HG03521 (cell line): ENCODE measurements around the gene SYNJ1.
"Not testable (repeated sequence)": the region's sequence is repeated elsewhere in the genome, so short reads cannot be mapped to it uniquely, and the experiment has no call there.

ENCODE experiments used
- ATAC-seq: cut with Tn5 transposase; IDR thresholded peaks from one replicate; pipeline ENCODE4 v1.9.1; 2021; ENCODE audit warnings: mild to moderate bottlenecking, moderate library complexity; ENCODE audit not compliant: unreplicated experiment

The SYNJ1 gene

GRCh38 chr21:32739946-32740345, 12.1 kb upstream of the SYNJ1 start:
- no peak for ATAC-seq

GRCh38 chr21:32736083-32736482, 8.3 kb upstream of the SYNJ1 start:
- ATAC-seq, result not testable (repeated sequence)

GRCh38 chr21:32735524-32735923, 7.7 kb upstream of the SYNJ1 start:
- no peak for ATAC-seq

GRCh38 chr21:32733990-32734613, 6.3 kb upstream of the SYNJ1 start:
- ATAC-seq, result no peak

GRCh38 chr21:32733356-32733755, 5.5 kb upstream of the SYNJ1 start:
- no peak for ATAC-seq

GRCh38 chr21:32732544-32732943, 4.7 kb upstream of the SYNJ1 start:
- no peak for ATAC-seq

GRCh38 chr21:32728848-32729247, 1.0 kb upstream of the SYNJ1 start:
- no peak for ATAC-seq

GRCh38 chr21:32728456-32728839, 635 bp upstream of the SYNJ1 start:
- ATAC-seq, result no peak

- peak; percentile 11 for ATAC-seq
Observed at GRCh38 chr21:32726839-32727686, 750 bp downstream of the SYNJ1 start.

- no peak for ATAC-seq
Observed at GRCh38 chr21:32719085-32719484, 8.7 kb downstream of the SYNJ1 start.

GRCh38 chr21:32717851-32718316, 9.9 kb downstream of the SYNJ1 start:
- ATAC-seq, result no peak

- no peak for ATAC-seq
Observed at GRCh38 chr21:32716486-32716885, 11.3 kb downstream of the SYNJ1 start.

- no peak for ATAC-seq
Observed at GRCh38 chr21:32713726-32714125, 14.1 kb downstream of the SYNJ1 start.

GRCh38 chr21:32712641-32713040, 15.2 kb downstream of the SYNJ1 start:
- ATAC-seq, result no peak

GRCh38 chr21:32712043-32712442, 15.8 kb downstream of the SYNJ1 start:
- peak; percentile 96 for ATAC-seq

- no peak for ATAC-seq
Observed at GRCh38 chr21:32710987-32711386, 16.8 kb downstream of the SYNJ1 start.

GRCh38 chr21:32710069-32710784, 17.6 kb downstream of the SYNJ1 start:
- ATAC-seq, result no peak

- no peak for ATAC-seq
Observed at GRCh38 chr21:32708069-32708468, 19.7 kb downstream of the SYNJ1 start.

GRCh38 chr21:32705901-32706300, 21.9 kb downstream of the SYNJ1 start:
- ATAC-seq, result no peak

GRCh38 chr21:32705139-32705538, 22.7 kb downstream of the SYNJ1 start:
- no peak for ATAC-seq

GRCh38 chr21:32702702-32703101, 25.1 kb downstream of the SYNJ1 start:
- ATAC-seq, result no peak
